ENCODE data around the gene MYO18A.

DNA sequence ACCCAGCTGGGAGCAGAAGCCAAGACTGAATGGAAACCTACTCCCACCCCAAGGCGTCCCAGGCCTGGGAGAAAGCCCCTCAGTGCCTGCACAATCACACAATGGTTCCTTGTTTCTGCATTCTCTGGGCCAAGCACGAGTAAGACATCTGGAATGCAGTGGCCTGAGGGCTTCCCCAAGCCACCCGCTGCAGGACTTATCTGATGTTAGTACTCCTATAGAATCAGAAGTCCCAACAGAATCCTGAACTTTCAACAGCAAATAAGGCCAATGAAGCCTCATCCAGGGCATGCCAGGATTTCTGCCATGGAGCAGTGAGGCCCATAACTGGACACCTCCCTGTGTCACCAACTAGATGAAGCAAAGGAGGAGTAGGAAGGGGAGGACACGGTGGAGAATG, 28.6 kb downstream of the MYO18A start:
- TF ChIP-seq CTCF (IDR thresholded peaks at IDR 0.05) (no peak), POLR2A (IDR thresholded peaks at IDR 0.05) (no peak), POLR2AphosphoS5 (IDR thresholded peaks at IDR 0.05) (no peak)

Measured in breast epithelium (tissue), 3 donors.